GM12878 (cell line): ENCODE measurements around the gene PLPPR1. TPM values are rescaled to one million over a fixed set of nuclear protein-coding genes. Genes with fewer than 3 reads are reported as not detected.

Source experiments
- ATAC-seq: fragments of 200-7000 bp; cut with Tn5 transposase; 3 replicates; pipeline ENCODE4 v1.9.1; 2020; ENCODE audit warnings: mild to moderate bottlenecking, moderate library complexity
- BruUV-seq: library from RNA; stranded (reverse); fragments of 400-500 nt; replicated peaks from 2 replicates; lab custom pipeline; 2021; lab: Mats Ljungman, UMichigan
- CTCF ChIA-PET: fragments of 300-600 bp; sonication (Branson Sonifier 250); formaldehyde crosslinking; extraction: SDS; loops from one replicate; lab custom pipeline; 2021; ENCODE audit warnings: inconsistent platforms; lab: Yijun Ruan, JAX
- POLR2A ChIA-PET: fragments of 350-600 bp; formaldehyde crosslinking; extraction: SDS; loops from one replicate; lab custom pipeline; 2021; ENCODE audit warnings: inconsistent platforms; lab: Charles Lee
- RAD21 ChIA-PET: fragments of 300-600 bp; sonication (Branson Sonifier 250); formaldehyde crosslinking; loops from one replicate; lab custom pipeline; 2023; ENCODE audit warnings: antibody characterized with exemption; ENCODE audit not compliant: unreplicated experiment; lab: Charles Lee
- SMC1A ChIA-PET: fragments of 300-600 bp; sonication (Branson Sonifier 250); formaldehyde crosslinking; loops from one replicate; lab custom pipeline; 2023; ENCODE audit not compliant: unreplicated experiment, uncharacterized antibody; lab: Charles Lee
- DNase-seq: peaks from one replicate; pipeline ENCODE4 v3.0.0-alpha.2; 2011; ENCODE audit warnings: low read depth, low spot score
- FAIRE-seq: peaks from 3 replicates; lab custom pipeline; 2011; peaks lifted over from hg19 to GRCh38; lab: Jason Lieb, UNC
- H2AFZ ChIP-seq: 2 replicates; pipeline ENCODE4 v1.6.0; 2011; ENCODE audit warnings: low read depth, low read length, control low read depth; ENCODE audit not compliant: control insufficient read depth
- H3K27ac ChIP-seq: 2 replicates; pipeline ENCODE4 v1.5.1; 2011; ENCODE audit warnings: control low read depth; ENCODE audit not compliant: control insufficient read depth, insufficient read depth
- H3K27me3 ChIP-seq, 2 experiments: replicated peaks in 1 of 2; 2 replicates each; pipeline versions ENCODE4 v1.6.0 to v1.6.1; 2011; ENCODE audit warnings: low read length in 1 of 2; ENCODE audit not compliant: control insufficient read depth in 2 of 2, insufficient read depth in 2 of 2
- H3K36me3 ChIP-seq, 2 experiments: 2 replicates each; pipeline ENCODE4 v1.5.1; 2011; ENCODE audit warnings: low read length in 1 of 2; ENCODE audit not compliant: control insufficient read depth in 2 of 2, insufficient read depth in 2 of 2
- H3K4me1 ChIP-seq: 2 replicates; pipeline ENCODE4 v1.6.1; 2011; ENCODE audit warnings: mild to moderate bottlenecking, low read length, moderate library complexity, mixed read lengths; ENCODE audit not compliant: control insufficient read depth, insufficient read depth
- H3K4me2 ChIP-seq: 2 replicates; pipeline ENCODE4 v1.6.0; 2011; ENCODE audit warnings: control low read depth; ENCODE audit not compliant: control insufficient read depth, insufficient read depth
- H3K4me3 ChIP-seq: fragments of 200-600 bp; sonication (generic); 2 replicates; pipeline ENCODE4 v1.5.1; 2016
- H3K79me2 ChIP-seq: 2 replicates; pipeline ENCODE4 v1.6.0; 2011; ENCODE audit warnings: low read length; ENCODE audit not compliant: control insufficient read depth, insufficient read depth
- H3K9ac ChIP-seq: 2 replicates; pipeline ENCODE4 v1.8.0; 2011; ENCODE audit warnings: low read length, control low read depth, mixed read lengths; ENCODE audit not compliant: control insufficient read depth, insufficient read depth
- H3K9me3 ChIP-seq: replicated peaks from 3 replicates; pipeline ENCODE4 v1.5.1; 2011; ENCODE audit warnings: mild to moderate bottlenecking, low read length; ENCODE audit not compliant: control insufficient read depth, insufficient read depth
- H4K20me1 ChIP-seq: 2 replicates; pipeline ENCODE4 v1.6.0; 2011; ENCODE audit not compliant: control insufficient read depth, insufficient read depth
- BCL11A ChIP-seq: IDR thresholded peaks from 2 replicates; pipeline ENCODE4 v1.6.1; 2011; ENCODE audit warnings: low read depth, low read length
- BHLHE40 ChIP-seq, 2 experiments: fragments of 450-650 bp in 1 of 2; IDR thresholded peaks; 2 replicates each; pipeline ENCODE4 v1.6.1; 2011 to 2017; ENCODE audit warnings: low read depth in 2 of 2, borderline replicate concordance in 1 of 2, improper control_type of control experiment in 1 of 2, low read length in 1 of 2, mild to moderate bottlenecking in 1 of 2
- GABPA ChIP-seq: IDR thresholded peaks from 2 replicates; pipeline ENCODE4 v1.6.1; 2014; ENCODE audit warnings: antibody characterized with exemption, low read depth, mild to moderate bottlenecking, inconsistent platforms
- PAX8 ChIP-seq: fragments of 450-650 bp; IDR thresholded peaks from 2 replicates; pipeline ENCODE4 v1.6.1; 2017; ENCODE audit warnings: mild to moderate bottlenecking, moderate library complexity
- STAT3 ChIP-seq: IDR thresholded peaks from 2 replicates; pipeline ENCODE4 v1.6.1; 2011; ENCODE audit warnings: low read depth, low read length, improper control_type of control experiment
- TCF3 ChIP-seq: IDR thresholded peaks from 2 replicates; pipeline ENCODE4 v1.6.1; 2012; ENCODE audit warnings: low read depth, mild to moderate bottlenecking, low read length, borderline replicate concordance; ENCODE audit not compliant: insufficient read depth
- YBX1 ChIP-seq: fragments of 450-650 bp; IDR thresholded peaks from 2 replicates; pipeline ENCODE4 v1.6.1; 2016; ENCODE audit warnings: antibody characterized with exemption
- WGBS: methylation state at CpG from one replicate; pipeline ENCODE4 v1.1.6; 2016; ENCODE audit warnings: low lambda C conversion rate; ENCODE audit not compliant: insufficient replicate concordance, insufficient coverage; ENCODE audit errors: missing lambda C conversion rate; 5-methylcytosine and 5-hydroxymethylcytosine counted together
- in situ Hi-C: fragments of 300-500 bp; cut with MboI; formaldehyde crosslinking; loops from 9 replicates; pipeline ENCODE4 v1.14.3; 2018; ENCODE audit warnings: mixed read lengths
- intact Hi-C: fragments of 100-400 bp; cut with micrococcal nuclease; formaldehyde crosslinking; loops from one replicate; pipeline ENCODE4 v1.14.2; 2022; ENCODE audit not compliant: unreplicated experiment
- polyA plus RNA-seq, 11 experiments: library from polyadenylated mRNA; depleted of rRNA in 4 of 11; unstranded in 6 of 11; stranded (reverse) in 5 of 11; fragments of >200 nt; fragmentation: Nextera tagmentation in 4 of 11; fragmentation: Illumina TruSeq in 1 of 11; extraction: Ambion mirVana in 4 of 11; extraction: Trizol in 1 of 11; gene quantifications; 1 replicate in 1 of 11; 2 replicates in 10 of 11; pipeline versions ENCODE4 v1.2.1 to v1.2.3, GENCODE V29; 2011 to 2016; ENCODE audit warnings: inconsistent platforms in 2 of 11, missing spikeins in 2 of 11, low read depth in 1 of 11
- total RNA-seq, 4 experiments: library from RNA; depleted of rRNA in 3 of 4; stranded (reverse); fragments of >200 nt in 3 of 4; fragmentation: Illumina TruSeq in 1 of 4; extraction: Trizol in 1 of 4; gene quantifications; 2 replicates each; pipeline versions ENCODE4 v1.2.1 to v1.2.3, GENCODE V29; 2013 to 2021
- TF ChIP-seq, protein P1 (sequence below): fragments of 150-350 bp; IDR thresholded peaks from 2 replicates; pipeline ENCODE4 v1.6.1; 2014; ENCODE audit warnings: mild to moderate bottlenecking, low read depth, low read length

The PLPPR1 gene
- total and polyA plus RNA-seq, 10 of the 15 experiments (the other 5 are each of a cell fraction or from before 2014, with no cell fraction given): 0.69 TPM; not detected in 9

DNA sequence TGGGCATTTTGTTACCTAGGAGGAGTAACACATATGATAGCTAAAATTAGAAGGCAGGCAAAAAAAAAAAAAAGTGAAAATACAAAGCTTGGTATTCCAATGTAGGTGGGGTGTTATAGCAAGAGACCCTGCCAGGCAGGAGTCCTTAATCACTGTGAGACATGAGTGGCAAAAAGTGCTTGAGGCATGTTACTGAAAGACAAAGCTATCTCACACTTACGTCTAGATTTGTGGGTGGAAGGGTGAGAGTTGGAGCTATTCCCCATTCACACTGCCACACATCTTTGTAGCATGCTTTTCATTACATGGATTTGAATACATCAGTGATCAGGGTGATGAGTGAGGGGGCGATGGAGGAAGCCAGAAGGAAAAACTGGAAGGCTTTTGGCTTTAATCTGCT lies 2.6 kb upstream of the PLPPR1 start:
- in situ Hi-C loops: no loop called here
- CTCF ChIA-PET: no interaction called here
- no peak overlapping the region for H3K4me3 ChIP-seq
- TF ChIP-seq GABPA (no peak), BCL11A (no peak), STAT3 (no peak), BHLHE40 (IDR thresholded peaks at IDR 0.05; ENCODE audit: borderline replicate concordance in 1 of 2, low read depth in 2 of 2, low read length in 1 of 2) (no peak), TCF3 (no peak), YBX1 (no peak), PAX8 (no peak)
- TF ChIP-seq, protein P1, sequence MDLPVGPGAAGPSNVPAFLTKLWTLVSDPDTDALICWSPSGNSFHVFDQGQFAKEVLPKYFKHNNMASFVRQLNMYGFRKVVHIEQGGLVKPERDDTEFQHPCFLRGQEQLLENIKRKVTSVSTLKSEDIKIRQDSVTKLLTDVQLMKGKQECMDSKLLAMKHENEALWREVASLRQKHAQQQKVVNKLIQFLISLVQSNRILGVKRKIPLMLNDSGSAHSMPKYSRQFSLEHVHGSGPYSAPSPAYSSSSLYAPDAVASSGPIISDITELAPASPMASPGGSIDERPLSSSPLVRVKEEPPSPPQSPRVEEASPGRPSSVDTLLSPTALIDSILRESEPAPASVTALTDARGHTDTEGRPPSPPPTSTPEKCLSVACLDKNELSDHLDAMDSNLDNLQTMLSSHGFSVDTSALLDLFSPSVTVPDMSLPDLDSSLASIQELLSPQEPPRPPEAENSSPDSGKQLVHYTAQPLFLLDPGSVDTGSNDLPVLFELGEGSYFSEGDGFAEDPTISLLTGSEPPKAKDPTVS: no peak
- TF ChIP-seq, all 136 proteins: peak for 0
- H3K27me3 ChIP-seq: peaks cover 2 to 7% of the 10 kb centered on the region in 2 experiments; a peak in 3 of 4 replicates
- WGBS: 0% methylated on average over 2 of the region's 2 CpGs
- no peaks in the 10 kb centered on the region for H3K9me3 ChIP-seq
- no peaks in the 10 kb centered on the region for H3K36me3 ChIP-seq
- no peaks in the 10 kb centered on the region for H4K20me1 ChIP-seq
- RAD21 ChIA-PET: no interaction called here
- SMC1A ChIA-PET: no interaction called here
- DNase-seq: no peak
- no peak overlapping the region for H3K4me2 ChIP-seq
- BruUV-seq: no TSS peak
- H2AFZ ChIP-seq: no peak overlapping the region
- FAIRE-seq: no peak
- no peak for ATAC-seq
- POLR2A ChIA-PET: no interaction called here
- H3K4me1 ChIP-seq: no peaks in the 10 kb centered on the region
- H3K79me2 ChIP-seq: no peaks in the 10 kb centered on the region
- H3K9ac ChIP-seq: no peak overlapping the region
- no peak overlapping the region for H3K27ac ChIP-seq
- intact Hi-C loops: no loop called here
